ENCODE data around the gene NYAP2.

Gene NYAP2

GRCh38 chr2:225488743-225489142 is 89.2 kb downstream of the NYAP2 start:
- no peak for DNase-seq

- no peak for DNase-seq
Measured at GRCh38 chr2:225493420-225494099, 94.0 kb downstream of the NYAP2 start.

GRCh38 chr2:225494100-225494459 is 94.6 kb downstream of the NYAP2 start:
- no peak for DNase-seq

- no peak for DNase-seq
Measured at GRCh38 chr2:225495706-225496105, 96.2 kb downstream of the NYAP2 start.

- no peak for DNase-seq
Measured at GRCh38 chr2:225496568-225496967, 97.1 kb downstream of the NYAP2 start.

GRCh38 chr2:225497166-225497565 is 97.7 kb downstream of the NYAP2 start:
- DNase-seq = no peak

- DNase-seq = no peak
Measured at GRCh38 chr2:225501022-225501421, 101.5 kb downstream of the NYAP2 start.

GRCh38 chr2:225502971-225503370 is 103.5 kb downstream of the NYAP2 start:
- no peak for DNase-seq

- DNase-seq = no peak
Measured at GRCh38 chr2:225510796-225511195, 111.3 kb downstream of the NYAP2 start.

- DNase-seq = no peak
Measured at GRCh38 chr2:225512469-225512868, 113.0 kb downstream of the NYAP2 start.

GRCh38 chr2:225512876-225513540 is 113.5 kb downstream of the NYAP2 start:
- no peak for DNase-seq

- no peak for DNase-seq
Measured at GRCh38 chr2:225515033-225515432, 115.5 kb downstream of the NYAP2 start.

GRCh38 chr2:225526760-225527390 is 127.4 kb downstream of the NYAP2 start:
- no peak for DNase-seq

- DNase-seq = no peak
Measured at GRCh38 chr2:225531559-225531958, 132.0 kb downstream of the NYAP2 start.

- DNase-seq = no peak
Measured at GRCh38 chr2:225532096-225532495, 132.6 kb downstream of the NYAP2 start.

- DNase-seq = no peak
Measured at GRCh38 chr2:225534037-225534436, 134.5 kb downstream of the NYAP2 start.

GRCh38 chr2:225534697-225535096 is 135.2 kb downstream of the NYAP2 start:
- no peak for DNase-seq

GRCh38 chr2:225536036-225536435 is 136.5 kb downstream of the NYAP2 start:
- DNase-seq = no peak

- DNase-seq = no peak
Measured at GRCh38 chr2:225543626-225544025, 144.1 kb downstream of the NYAP2 start.

- no peak for DNase-seq
Measured at GRCh38 chr2:225556461-225556860, 157.0 kb downstream of the NYAP2 start.

- DNase-seq = no peak
Measured at GRCh38 chr2:225558399-225559071, 159.0 kb downstream of the NYAP2 start.

GRCh38 chr2:225559072-225559415 is 159.5 kb downstream of the NYAP2 start:
- DNase-seq = no peak

GRCh38 chr2:225566798-225567197 is 167.3 kb downstream of the NYAP2 start:
- DNase-seq = no peak

- DNase-seq = no peak
Measured at GRCh38 chr2:225569995-225570394, 170.5 kb downstream of the NYAP2 start.

Measured in NK-92 treated with Interleukin-12 subunit alpha and Interleukin-12 subunit beta, amount 100 ng/mL, for 24 hours (cell line).